HL-60 (cell line): Measurements from ENCODE around the gene AFTPH.

Source experiments
- CTCF ChIP-seq: IDR thresholded peaks from one replicate; pipeline ENCODE4 v1.5.1; 2011; ENCODE audit warnings: low read length, control low read depth, inconsistent platforms; ENCODE audit not compliant: insufficient read depth
- POLR2AphosphoS5 ChIP-seq: IDR thresholded peaks from 2 replicates; pipeline ENCODE4 v1.6.1; 2012; ENCODE audit warnings: low read depth
- REST ChIP-seq: IDR thresholded peaks from 2 replicates; pipeline ENCODE4 v1.6.1; 2012; ENCODE audit warnings: low read depth; ENCODE audit not compliant: insufficient replicate concordance

DNA sequence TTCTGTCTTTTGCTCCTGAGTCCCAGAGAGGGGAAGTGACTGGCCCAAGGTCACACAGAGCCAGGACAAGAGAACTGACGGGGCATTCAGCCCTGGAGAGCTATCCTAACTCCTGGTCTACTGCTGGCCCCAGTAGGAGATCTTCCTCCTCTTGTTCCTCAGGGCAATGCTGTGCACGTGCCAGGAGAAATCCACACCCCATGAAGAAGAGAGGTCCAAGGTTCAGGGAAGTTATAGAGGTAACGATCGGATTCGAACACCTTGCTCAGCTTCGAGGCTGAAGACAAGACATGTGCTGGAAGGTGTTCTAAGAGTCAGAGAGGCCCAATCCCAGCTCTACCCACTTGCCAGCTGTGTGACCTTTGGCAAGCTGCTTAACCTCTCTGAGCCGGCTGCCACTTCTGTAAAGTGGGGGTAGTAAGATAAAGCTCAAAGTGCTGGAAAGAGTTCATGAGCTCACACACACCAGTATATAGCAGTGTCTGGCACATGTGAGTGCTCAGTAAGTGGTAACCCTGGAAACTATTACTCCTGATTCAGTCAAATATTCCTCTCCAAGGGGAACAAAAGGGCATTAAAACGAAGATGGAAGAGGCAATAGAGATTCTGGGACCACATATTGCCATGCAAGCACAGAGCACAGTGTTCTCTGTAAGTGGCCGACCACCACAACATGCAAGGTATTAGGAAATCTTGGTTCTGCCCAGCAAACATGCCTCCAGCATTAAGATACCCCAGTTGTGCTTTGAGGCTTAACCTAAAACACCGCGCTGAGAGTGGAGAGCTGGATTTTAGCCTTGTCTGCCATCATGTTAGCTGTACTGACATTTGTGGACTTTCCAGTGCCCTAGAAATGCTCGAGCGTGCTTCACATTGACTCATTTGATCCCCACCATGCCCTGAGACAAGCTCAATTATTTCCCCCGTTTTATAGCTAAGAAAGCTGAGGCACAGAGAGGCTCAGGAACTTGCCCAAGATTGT is 104.0 kb downstream of the AFTPH start:
- TF ChIP-seq CTCF (no peak), REST (no peak), POLR2AphosphoS5 (no peak)
